GM18520 (cell line): ENCODE data around the gene JAKMIP1.

Experiments
- ATAC-seq: cut with Tn5 transposase; IDR thresholded peaks from one replicate; pipeline ENCODE4 v1.9.1; 2021; ENCODE audit not compliant: unreplicated experiment

The JAKMIP1 gene

GRCh38 chr4:6071191-6071958 is 129.0 kb downstream of the JAKMIP1 start:
- no peak for ATAC-seq

GRCh38 chr4:6069845-6070709 is 130.3 kb downstream of the JAKMIP1 start:
- ATAC-seq: no peak

DNA sequence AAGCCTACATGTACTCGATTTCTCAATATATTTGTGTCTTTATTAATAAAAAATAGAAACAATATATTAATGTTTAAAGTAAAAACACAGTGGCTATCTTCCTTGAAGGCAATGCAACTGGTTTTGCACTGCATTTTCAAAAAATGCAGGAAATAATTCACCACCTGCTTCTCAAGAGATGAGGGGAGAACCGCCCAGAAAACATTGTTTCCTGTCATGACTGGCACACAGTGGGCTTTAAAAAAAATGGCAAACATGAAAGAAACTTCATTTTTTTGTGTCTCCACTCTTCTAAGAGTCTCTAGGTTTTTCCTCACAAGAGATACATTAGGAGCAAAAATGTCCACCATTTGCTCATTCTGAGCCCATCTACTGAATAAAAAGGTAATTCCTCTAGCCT is 131.4 kb downstream of the JAKMIP1 start:
- no peak for ATAC-seq

- no peak for ATAC-seq
These were observed 134.3 kb downstream of the JAKMIP1 start for GRCh38 chr4:6065934-6066590.

- no peak for ATAC-seq
These were observed 135.2 kb downstream of the JAKMIP1 start for GRCh38 chr4:6065166-6065565.

DNA sequence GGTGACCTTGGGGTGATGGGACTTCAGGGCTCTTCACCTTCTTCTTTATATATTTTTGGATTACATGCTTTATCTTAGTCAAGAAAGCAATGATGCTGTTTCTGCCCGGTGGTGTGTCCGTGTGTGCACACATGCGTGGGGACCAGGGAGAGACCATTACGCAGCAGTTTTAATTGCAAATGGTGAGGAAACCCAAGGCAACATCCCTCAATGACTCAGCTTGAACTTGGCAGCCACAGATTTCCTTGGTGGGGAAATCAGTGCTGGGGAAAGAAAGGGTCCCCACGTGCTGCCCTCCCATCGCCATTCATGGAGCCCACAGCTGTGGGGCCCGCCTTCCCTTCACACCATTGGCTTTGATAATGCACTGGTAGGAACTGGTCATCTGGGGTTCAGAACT is 136.0 kb downstream of the JAKMIP1 start:
- no peak for ATAC-seq

- no peak for ATAC-seq
These were observed 136.7 kb downstream of the JAKMIP1 start for GRCh38 chr4:6063684-6064083.

DNA sequence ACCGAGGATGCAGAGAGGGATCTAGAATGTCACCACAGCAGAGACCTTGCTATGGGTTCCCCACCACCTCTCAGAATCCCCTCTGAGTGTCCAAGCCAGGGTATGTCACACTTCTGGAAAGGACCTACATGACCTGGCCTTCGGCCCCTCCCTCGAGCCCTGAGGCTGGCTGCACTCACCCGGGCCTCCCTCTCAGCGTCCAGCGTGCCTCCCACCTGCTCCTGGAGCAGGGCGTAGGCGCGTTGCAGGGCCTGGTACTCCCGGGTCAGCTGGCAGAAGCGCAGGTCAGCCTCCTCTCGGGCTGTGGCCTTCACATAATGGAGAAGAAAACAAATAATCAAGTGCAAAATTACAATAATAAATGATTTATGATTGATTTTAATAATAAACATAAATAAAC is 138.2 kb downstream of the JAKMIP1 start:
- no peak for ATAC-seq

DNA sequence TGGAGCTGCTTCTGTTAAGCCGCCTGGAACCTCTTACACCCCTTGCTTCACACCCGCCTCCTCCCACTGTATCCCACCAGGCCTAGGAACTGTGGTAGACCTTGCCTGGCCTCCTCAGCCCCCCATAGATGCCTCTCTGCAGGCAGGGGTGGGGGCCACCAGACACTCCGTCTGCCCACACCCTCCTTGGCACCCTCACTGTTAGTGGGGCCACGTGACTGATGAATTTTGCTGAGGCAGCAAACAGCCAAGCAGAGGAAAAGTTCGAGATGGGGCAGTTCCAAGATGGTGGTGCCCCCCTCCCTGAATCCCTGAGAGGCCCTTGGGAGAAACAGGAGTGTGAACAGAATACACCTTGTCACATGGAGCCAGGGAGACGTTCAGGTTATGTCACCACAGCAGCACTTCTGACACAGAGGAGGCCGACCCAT is 141.0 kb downstream of the JAKMIP1 start:
- no peak for ATAC-seq

DNA sequence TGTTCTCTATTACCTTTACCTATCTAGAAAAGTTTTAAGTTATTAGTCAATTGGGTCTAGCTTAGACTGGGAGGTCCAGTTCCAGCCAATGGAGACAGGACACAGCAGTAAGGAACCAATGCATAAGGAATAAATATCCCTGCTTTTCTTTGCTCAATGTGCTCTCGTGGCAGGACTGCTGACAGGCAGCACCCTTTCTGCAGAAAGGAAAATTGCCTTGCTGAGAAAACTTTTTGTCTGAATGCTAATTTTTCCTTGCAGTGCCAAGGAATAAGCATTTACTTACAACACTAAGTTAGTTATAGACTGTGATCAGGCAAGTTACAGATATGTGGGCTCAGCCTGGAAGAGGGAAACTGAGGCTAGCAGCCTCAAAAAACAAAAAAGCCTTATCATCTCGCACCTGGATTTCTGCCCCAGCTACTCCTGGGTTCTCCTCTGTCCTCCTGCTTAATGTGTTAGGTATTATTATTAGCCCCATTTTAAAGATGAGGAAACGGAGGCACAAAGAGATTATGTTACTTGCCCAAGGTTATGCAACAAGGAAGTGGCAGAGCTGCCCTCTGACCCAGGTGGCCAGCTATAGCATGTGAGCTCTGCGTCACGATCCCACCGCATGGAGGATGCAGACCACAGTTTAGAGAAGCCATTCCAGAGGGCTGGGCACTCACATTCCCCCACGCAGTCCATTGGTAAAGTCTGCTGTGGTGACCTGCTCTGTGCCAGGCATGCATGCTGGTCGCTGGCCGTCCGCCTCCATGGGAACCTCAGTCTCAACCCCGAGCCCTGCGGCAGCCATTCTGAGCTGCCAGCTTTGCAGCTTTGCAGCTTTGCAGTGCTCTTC is 141.6 kb downstream of the JAKMIP1 start:
- ATAC-seq: no peak

DNA sequence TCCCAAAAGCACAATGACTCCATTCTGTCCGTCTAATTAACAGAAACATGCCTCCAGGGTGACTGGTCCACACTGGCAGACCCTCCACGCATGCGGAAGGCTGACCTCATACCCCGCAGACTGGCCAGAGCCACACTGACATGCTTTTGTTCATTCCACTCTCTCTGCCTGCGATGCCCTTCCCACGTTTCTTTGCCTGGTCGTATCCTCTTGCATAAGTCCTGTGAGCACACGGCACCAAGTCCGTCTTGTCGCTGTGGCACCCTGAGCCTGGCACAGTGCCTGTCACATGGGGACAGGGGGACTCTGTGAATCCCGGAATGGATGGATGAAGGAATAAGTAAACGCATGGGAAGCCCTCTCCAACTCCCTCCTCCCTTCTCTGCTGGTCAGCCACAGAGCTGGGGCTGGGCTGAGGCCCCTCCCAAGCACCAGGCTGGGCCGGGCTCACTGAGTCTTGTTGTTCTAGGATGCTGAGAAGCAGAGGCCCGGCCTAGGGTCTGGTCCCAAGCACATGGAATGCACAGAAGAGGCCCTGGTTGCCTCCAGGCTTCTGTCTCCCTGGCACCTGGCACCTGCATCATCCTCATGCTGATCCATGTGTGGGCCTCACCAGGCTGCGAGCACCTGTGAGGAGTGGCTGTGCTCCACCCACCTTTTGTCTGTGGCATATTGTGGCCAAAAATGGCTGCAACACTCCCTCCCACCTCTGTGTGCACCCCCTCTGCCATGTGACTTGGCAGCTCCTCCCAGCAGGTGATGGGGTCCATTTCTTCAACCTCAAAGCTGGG is 143.2 kb downstream of the JAKMIP1 start:
- ATAC-seq: no peak

DNA sequence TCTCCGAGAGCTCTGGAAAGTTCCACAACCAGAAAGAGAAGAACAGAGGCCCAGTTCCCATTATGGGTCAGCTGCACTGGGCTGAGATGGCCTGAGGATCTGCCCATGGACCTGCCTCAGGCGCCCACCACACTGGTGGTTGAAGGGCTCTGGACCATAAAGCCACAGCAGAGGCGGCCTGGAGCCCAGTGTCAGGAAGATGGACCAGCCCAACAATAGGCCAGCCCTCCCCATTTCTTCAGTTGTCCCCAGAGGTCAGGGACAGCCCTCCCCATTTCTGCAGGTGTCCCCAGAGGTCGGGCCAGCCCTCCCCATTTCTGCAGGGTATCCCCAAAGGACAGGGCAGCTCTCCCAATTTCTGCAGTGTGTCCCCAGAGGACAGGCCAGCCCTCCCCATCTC is 144.9 kb downstream of the JAKMIP1 start:
- no peak for ATAC-seq

- no peak for ATAC-seq
These were observed 145.3 kb downstream of the JAKMIP1 start for GRCh38 chr4:6055030-6055429.

GRCh38 chr4:6054162-6054922 is 146.0 kb downstream of the JAKMIP1 start:
- ATAC-seq: no peak

DNA sequence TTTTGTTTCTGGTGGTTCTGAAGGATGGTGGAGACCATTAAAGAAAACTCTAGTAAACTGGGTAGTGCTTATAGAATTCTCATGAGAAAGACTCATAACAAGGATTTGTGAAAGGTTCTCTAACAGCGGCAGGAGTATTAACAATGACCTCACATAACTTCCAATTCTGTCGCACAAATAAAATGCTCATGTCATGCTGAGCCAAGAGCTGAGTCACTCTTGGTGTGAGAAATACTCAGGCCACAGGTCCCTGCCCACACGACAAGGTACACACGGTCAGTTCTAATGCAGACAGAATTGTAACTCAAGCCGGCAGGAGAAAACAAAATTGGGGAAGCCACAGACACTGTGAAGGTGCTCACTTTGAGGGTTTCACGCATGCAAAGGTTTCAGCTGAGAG is 147.7 kb downstream of the JAKMIP1 start:
- no peak for ATAC-seq

DNA sequence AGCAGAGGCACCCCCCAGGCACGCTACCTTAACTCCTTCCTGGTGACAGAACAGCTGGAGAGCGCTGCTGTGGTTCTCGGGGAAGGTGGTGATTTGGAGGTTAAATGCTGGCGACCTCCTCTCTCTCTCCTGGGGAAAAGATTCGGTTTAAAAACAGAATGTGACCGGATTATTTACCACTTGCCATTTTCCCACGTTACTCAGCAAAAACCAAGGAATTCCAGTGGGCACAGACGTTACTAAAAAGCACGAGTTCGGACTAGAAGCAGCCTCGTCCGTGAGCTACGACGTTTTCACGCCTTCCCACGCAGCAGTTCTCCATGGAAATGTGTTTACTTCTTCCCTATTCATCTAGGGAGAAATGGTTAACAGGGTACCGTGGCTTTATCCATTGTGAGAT is 149.8 kb downstream of the JAKMIP1 start:
- no peak for ATAC-seq

DNA sequence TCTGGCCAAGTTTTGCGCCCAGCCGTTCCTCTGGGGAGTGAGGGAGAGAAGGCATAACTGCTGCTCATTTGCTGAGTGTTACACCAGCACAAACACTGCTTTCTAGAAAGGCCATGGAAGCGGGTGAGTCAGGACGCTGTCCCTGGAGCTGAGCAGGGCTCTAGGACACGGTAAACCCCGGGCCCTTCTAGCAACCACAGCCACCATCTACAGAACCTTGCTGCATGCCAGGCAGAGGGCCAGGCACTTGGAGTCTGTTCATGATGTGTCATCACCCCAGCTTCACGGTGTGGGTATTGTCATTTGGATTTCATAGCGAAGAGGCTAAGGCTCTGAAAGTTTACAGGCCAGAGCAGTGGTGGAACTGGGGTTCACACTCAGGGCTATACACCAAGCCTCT is 150.4 kb downstream of the JAKMIP1 start:
- ATAC-seq: no peak

- no peak for ATAC-seq
These were observed 151.1 kb downstream of the JAKMIP1 start for GRCh38 chr4:6049278-6049677.

GRCh38 chr4:6048537-6048936 is 151.8 kb downstream of the JAKMIP1 start:
- ATAC-seq: no peak
